Pancreas (tissue), 10 donors: ENCODE data around the gene ODAD3. TPM values are rescaled to one million over a fixed set of nuclear protein-coding genes. Genes with fewer than 3 reads are reported as not detected.
A peak's percentile ranks its signal among the peaks of the same experiment; 100 is the strongest.

ENCODE experiments used
- ATAC-seq, 4 donors: fragments of 200-7000 bp; cut with Tn5 transposase; one replicate each; pipeline versions ENCODE4 v1.8.0 to v1.9.1; 2020; ENCODE audit warnings: mild to moderate bottlenecking in 4 of 4, moderate library complexity in 4 of 4
- DNase-seq, 6 donors: peaks; one replicate each; pipeline ENCODE4 v3.0.0-alpha.2; 2020
- FAIRE-seq: peaks from 2 replicates; lab custom pipeline; 2012; peaks lifted over from hg19 to GRCh38; lab: Jason Lieb, UNC
- H3K27ac ChIP-seq, 4 donors: fragments of 200-600 bp; sonication (generic); 1 replicate in 3 of 4; 2 replicates in 1 of 4; pipeline versions ENCODE4 v1.5.0 to v1.8.0; 2020
- H3K27me3 ChIP-seq, 4 donors: fragments of 200-600 bp; one replicate each; pipeline ENCODE4 v1.8.0; 2021
- H3K36me3 ChIP-seq, 3 donors: fragments of 200-600 bp; sonication (generic) in 1 of 3; one replicate each; pipeline versions ENCODE4 v1.5.0 to v1.8.0; 2020 to 2021
- H3K4me1 ChIP-seq, 3 donors: fragments of 200-600 bp; one replicate each; pipeline ENCODE4 v1.8.0; 2021
- H3K4me3 ChIP-seq, 4 donors: fragments of 200-600 bp; sonication (generic) in 2 of 4; one replicate each; pipeline versions ENCODE4 v1.5.0 to v1.8.0; 2020 to 2021
- H3K9me3 ChIP-seq, 4 donors: fragments of 200-600 bp; one replicate each; pipeline ENCODE4 v1.8.0; 2021
- CTCF ChIP-seq, 4 donors: fragments of 200-600 bp; sonication (generic) in 3 of 4; IDR thresholded peaks; one replicate each; pipeline versions ENCODE4 v1.5.0 to v1.8.0; 2021; ENCODE audit warnings: antibody characterized with exemption in 4 of 4
- WGBS, 2 donors: extraction: QIAGEN DNeasy Blood & Tissue Kit; methylation state at CpG; one replicate each; pipeline ENCODE4 v1.1.7; 2013; 5-methylcytosine and 5-hydroxymethylcytosine counted together
- intact Hi-C, 3 donors: fragments of 100-400 bp; cut with DNase I; formaldehyde crosslinking; loops; one replicate each; pipeline versions ENCODE4 v1.11.1 to v1.14.2; 2022
- polyA plus RNA-seq, 2 donors: library from polyadenylated mRNA; stranded (reverse); fragments of 200-250 nt; gene quantifications; one replicate each; pipeline ENCODE4 v1.2.3, GENCODE V29; 2013
- total RNA-seq, 6 donors: library from RNA; stranded (reverse); fragmentation: NEBNext Ultra II Directional in 4 of 6; extraction: Animal tissue kit (Norgen Biotek cat#: 25700) in 4 of 6; gene quantifications; one replicate each; pipeline versions ENCODE4 v1.2.1 to v1.2.4, GENCODE V29; 2021 to 2023
- donor health status: healthy with polysubstance abuse.
- donor health status: DM: no; HTN: no; CAD: no; lungs with moderate emphysema.
- donor health status: DM: no; HTN: no; CAD: no.
- donor health status: control.
- donor health status: control.
- donor health status: Bipolar disorder and iron deficiency.
- donor health status: DM: yes; HTN: yes; CAD: no.
- donor health status: DM: no; HTN: no; CAD: no.
- donor health status: DM: no; HTN: no; CAD: no.
- donor health status: DM: yes; HTN: yes; CAD: no.

Gene ODAD3
- total and polyA plus RNA-seq, 8 donors, result 0.13 to 1.8 (median 0.38) TPM

- WGBS, 2 donors, result 87 to 88% methylated on average over 21 of the region's 21 CpGs
These were observed 15.8 kb upstream of the ODAD3 start for GRCh38 chr19:11450570-11451326.

GRCh38 chr19:11448923-11449554 is 14.1 kb upstream of the ODAD3 start:
- intact Hi-C loops, result loop anchor here in 2 of 3 donors (10.0 kb wide), 1 partner anchor 154 kb away; the partner anchor contains the start of gene TSPAN16 (in 2 of the 2)
- no peak for TF ChIP-seq CTCF (IDR thresholded peaks at IDR 0.05)
- ATAC-seq (no peak), FAIRE-seq (no peak), DNase-seq (peak in 2 of 6 donors; percentile 44 to 71)
- Histone ChIP-seq H3K9me3 (no peaks in the 10 kb centered on the region), H3K4me1 (no peaks in the 10 kb centered on the region), H3K4me3 (no peak overlapping the region), H3K27ac (no peak overlapping the region), H3K36me3 (peaks cover 0 to 18% (median 0%) of the 10 kb centered on the region in 3 donors), H3K27me3 (no peaks in the 10 kb centered on the region)
- 94 to 96% methylated on average over 25 to 31 of the region's 31 CpGs for WGBS, 2 donors

More at GRCh38 chr19:11450570-11451326, 15.8 kb upstream of the ODAD3 start:
- ATAC-seq (no peak), DNase-seq (peak in 1 of 6 donors; percentile 61), FAIRE-seq (no peak)
- intact Hi-C loops, result no loop called here
- Histone ChIP-seq H3K36me3 (peaks cover 0 to 18% (median 0%) of the 10 kb centered on the region in 3 donors), H3K9me3 (no peaks in the 10 kb centered on the region), H3K4me1 (no peaks in the 10 kb centered on the region), H3K4me3 (no peak overlapping the region), H3K27ac (no peak overlapping the region), H3K27me3 (no peaks in the 10 kb centered on the region)
- TF ChIP-seq CTCF (IDR thresholded peaks at IDR 0.05), result no peak

- WGBS, 2 donors, result 88 to 90% methylated on average over 13 of the region's 13 CpGs
- intact Hi-C loops, result loop anchor here in 2 of 3 donors (10.0 kb wide), 1 partner anchor 154 kb away; the partner anchor contains the start of gene TSPAN16 (in 2 of the 2)
- no peak overlapping the region for H3K27ac ChIP-seq
- H3K36me3 ChIP-seq, result peaks cover 0 to 18% (median 0%) of the 10 kb centered on the region in 3 donors
- DNase-seq (no peak), ATAC-seq (no peak), FAIRE-seq (no peak)
- no peaks in the 10 kb centered on the region for H3K9me3 ChIP-seq
- no peak for TF ChIP-seq CTCF (IDR thresholded peaks at IDR 0.05)
- H3K4me1 ChIP-seq, result no peaks in the 10 kb centered on the region
- no peak overlapping the region for H3K4me3 ChIP-seq
- H3K27me3 ChIP-seq, result no peaks in the 10 kb centered on the region
These were observed 13.5 kb upstream of the ODAD3 start for GRCh38 chr19:11448410-11448809.

- TF ChIP-seq CTCF (IDR thresholded peaks at IDR 0.05), result no peak
- Histone ChIP-seq H3K4me1 (no peaks in the 10 kb centered on the region), H3K9me3 (no peaks in the 10 kb centered on the region), H3K36me3 (peaks cover 0 to 18% (median 0%) of the 10 kb centered on the region in 3 donors), H3K27ac (no peak overlapping the region), H3K4me3 (no peak overlapping the region), H3K27me3 (no peaks in the 10 kb centered on the region)
- DNase-seq (peak in 1 of 6 donors; percentile 71), ATAC-seq (no peak), FAIRE-seq (no peak)
- intact Hi-C loops, result loop anchor here in 2 of 3 donors (10.0 kb wide), 1 partner anchor 153 kb away; the partner anchor contains the start of gene TSPAN16 (in 2 of the 2)
- 89 to 92% methylated on average over 31 to 35 of the region's 35 CpGs for WGBS, 2 donors
These were observed 12.7 kb upstream of the ODAD3 start for GRCh38 chr19:11447347-11448262.
